ENCODE data around the gene TMEM176A.

TMEM176A gene

GRCh38 chr7:150818971-150819370 lies 18.4 kb downstream of the TMEM176A start:
- H3K4me3 ChIP-seq (replicated peaks in 1 of 2; ENCODE audit: low read depth in 2 of 2, low read length in 2 of 2), result no peak overlapping the region
- TF ChIP-seq CTCF (IDR thresholded peaks at IDR 0.05; ENCODE audit: low read depth, low read length), result no peak

GRCh38 chr7:150820148-150820547 lies 19.6 kb downstream of the TMEM176A start:
- TF ChIP-seq CTCF (IDR thresholded peaks at IDR 0.05; ENCODE audit: low read depth, low read length), result no peak
- no peak overlapping the region for H3K4me3 ChIP-seq (replicated peaks in 1 of 2; ENCODE audit: low read depth in 2 of 2, low read length in 2 of 2)
- no peak for DNase-seq (ENCODE audit: low read depth in 2 of 2)

More at GRCh38 chr7:150818971-150819370, 18.4 kb downstream of the TMEM176A start:
- DNase-seq (ENCODE audit: low read depth in 2 of 2), result no peak

- DNase-seq (ENCODE audit: low read depth in 2 of 2), result no peak
- H3K4me3 ChIP-seq (replicated peaks in 1 of 2; ENCODE audit: low read depth in 2 of 2, low read length in 2 of 2), result no peak overlapping the region
- no peak for TF ChIP-seq CTCF (IDR thresholded peaks at IDR 0.05; ENCODE audit: low read depth, low read length)
Observed at GRCh38 chr7:150820578-150821198, 20.1 kb downstream of the TMEM176A start.

GRCh38 chr7:150823043-150823442 lies 22.5 kb downstream of the TMEM176A start:
- H3K4me3 ChIP-seq (replicated peaks in 1 of 2; ENCODE audit: low read depth in 2 of 2, low read length in 2 of 2), result no peak overlapping the region
- no peak for DNase-seq (ENCODE audit: low read depth in 2 of 2)
- no peak for TF ChIP-seq CTCF (IDR thresholded peaks at IDR 0.05; ENCODE audit: low read depth, low read length)

- H3K4me3 ChIP-seq (replicated peaks in 1 of 2; ENCODE audit: low read depth in 2 of 2, low read length in 2 of 2), result no peak overlapping the region
- no peak for TF ChIP-seq CTCF (IDR thresholded peaks at IDR 0.05; ENCODE audit: low read depth, low read length)
- peak in 1 of 2 donors; percentile 5 for DNase-seq (ENCODE audit: low read depth in 2 of 2)
Observed at GRCh38 chr7:150823484-150824126, 23.0 kb downstream of the TMEM176A start.

GRCh38 chr7:150824379-150825177 lies 24.0 kb downstream of the TMEM176A start:
- DNase-seq (ENCODE audit: low read depth in 2 of 2), result no peak
- no peak for TF ChIP-seq CTCF (IDR thresholded peaks at IDR 0.05; ENCODE audit: low read depth, low read length)

More at GRCh38 chr7:150824379-150825177, 24.0 kb downstream of the TMEM176A start:
- no peak overlapping the region for H3K4me3 ChIP-seq (replicated peaks in 1 of 2; ENCODE audit: low read depth in 2 of 2, low read length in 2 of 2)
